Nephron progenitor cell (in vitro differentiated cells): ENCODE results near the gene CACNA1H.

Experiments used
- DNase-seq: peaks from one replicate; pipeline ENCODE4 v3.0.0; 2021
- H3K27ac Mint-ChIP-seq: 2 replicates; pipeline ENCODE4 v1.8.0; 2021; ENCODE audit warnings: mild to moderate bottlenecking, moderate library complexity, mixed read lengths
- H3K27me3 Mint-ChIP-seq: 2 replicates; pipeline ENCODE4 v1.8.0; 2021; ENCODE audit warnings: mild to moderate bottlenecking, low read depth, mixed read lengths; ENCODE audit not compliant: poor library complexity
- H3K36me3 Mint-ChIP-seq: 2 replicates; pipeline ENCODE4 v1.8.0; 2021; ENCODE audit warnings: low read depth, mixed read lengths
- H3K4me1 Mint-ChIP-seq: 2 replicates; pipeline ENCODE4 v1.8.0; 2021; ENCODE audit warnings: mixed read lengths
- H3K4me3 Mint-ChIP-seq: 2 replicates; pipeline ENCODE4 v1.8.0; 2021; ENCODE audit warnings: mild to moderate bottlenecking, moderate library complexity, mixed read lengths
- H3K9me3 Mint-ChIP-seq: 2 replicates; pipeline ENCODE4 v1.8.0; 2021; ENCODE audit warnings: mild to moderate bottlenecking, moderate library complexity, mixed read lengths
- CTCF ChIP-seq: fragments of 200-600 bp; sonication (generic); IDR thresholded peaks from 2 replicates; pipeline ENCODE4 v1.5.0; 2021; ENCODE audit warnings: antibody characterized with exemption

Gene CACNA1H

GRCh38 chr16:1177750-1178149, 24.8 kb downstream of the CACNA1H start:
- Mint-ChIP-seq H3K36me3 (no peaks in the 10 kb centered on the region), H3K4me3 (no peak overlapping the region), H3K27ac (no peak overlapping the region), H3K27me3 (no peaks in the 10 kb centered on the region), H3K4me1 (peaks cover 17% of the 10 kb centered on the region), H3K9me3 (no peaks in the 10 kb centered on the region)
- no peak for TF ChIP-seq CTCF
- no peak for DNase-seq

GRCh38 chr16:1178295-1178910, 25.5 kb downstream of the CACNA1H start:
- no peak overlapping the region for H3K4me3 Mint-ChIP-seq
- no peak for DNase-seq
- H3K36me3 Mint-ChIP-seq: no peaks in the 10 kb centered on the region
- H3K9me3 Mint-ChIP-seq: no peaks in the 10 kb centered on the region
- peaks cover 19% of the 10 kb centered on the region for H3K4me1 Mint-ChIP-seq
- TF ChIP-seq CTCF: no peak
- no peaks in the 10 kb centered on the region for H3K27me3 Mint-ChIP-seq
- H3K27ac Mint-ChIP-seq: no peak overlapping the region

GRCh38 chr16:1180549-1181403, 27.9 kb downstream of the CACNA1H start:
- no peaks in the 10 kb centered on the region for H3K36me3 Mint-ChIP-seq
- H3K4me3 Mint-ChIP-seq: no peak overlapping the region
- peaks cover 19% of the 10 kb centered on the region for H3K4me1 Mint-ChIP-seq
- no peak for DNase-seq
- H3K9me3 Mint-ChIP-seq: no peaks in the 10 kb centered on the region
- TF ChIP-seq CTCF: no peak
- no peaks in the 10 kb centered on the region for H3K27me3 Mint-ChIP-seq
- H3K27ac Mint-ChIP-seq: no peak overlapping the region

- H3K4me1 Mint-ChIP-seq: peaks cover 19% of the 10 kb centered on the region
- H3K27ac Mint-ChIP-seq: peak overlapping the region; percentile 69
- DNase-seq: peak; percentile 58
- no peak overlapping the region for H3K4me3 Mint-ChIP-seq
- no peak for TF ChIP-seq CTCF
- H3K36me3 Mint-ChIP-seq: no peaks in the 10 kb centered on the region
- H3K27me3 Mint-ChIP-seq: no peaks in the 10 kb centered on the region
- H3K9me3 Mint-ChIP-seq: no peaks in the 10 kb centered on the region
Measured at GRCh38 chr16:1181404-1182315, 28.8 kb downstream of the CACNA1H start.

DNA sequence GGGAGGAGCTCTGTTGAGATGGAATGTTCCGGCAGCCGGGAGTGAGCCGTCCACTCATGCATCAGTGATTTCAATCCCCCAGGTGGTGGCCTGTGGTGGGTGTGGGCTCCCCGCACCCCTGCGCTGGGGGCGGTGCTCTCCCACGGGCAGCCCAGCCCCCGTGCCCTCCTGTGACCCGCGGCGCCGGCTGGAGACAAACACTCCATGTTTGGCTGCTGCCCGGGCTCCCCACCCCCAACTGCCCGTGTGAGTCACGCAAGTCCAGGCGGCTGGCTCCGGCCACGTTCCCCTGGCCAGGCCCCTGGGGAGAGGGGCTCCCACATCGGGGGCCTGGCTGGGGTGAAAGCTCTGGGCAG, 29.4 kb downstream of the CACNA1H start:
- DNase-seq: peak; percentile 83

More for the DNA sequence above, 29.4 kb downstream of the CACNA1H start:
- Mint-ChIP-seq H3K36me3 (no peaks in the 10 kb centered on the region), H3K27me3 (no peaks in the 10 kb centered on the region), H3K27ac (no peak overlapping the region), H3K4me3 (no peak overlapping the region), H3K9me3 (no peaks in the 10 kb centered on the region), H3K4me1 (peaks cover 19% of the 10 kb centered on the region)
- TF ChIP-seq CTCF: no peak
